Pancreas (tissue), 8 donors: Measurements from ENCODE around the gene F11R. TPM values are rescaled to one million over a fixed set of nuclear protein-coding genes. Genes with fewer than 3 reads are reported as not detected.

Experiments used
- polyA plus RNA-seq, 2 donors: library from polyadenylated mRNA; stranded (reverse); fragments of 200-250 nt; gene quantifications; one replicate each; pipeline ENCODE4 v1.2.3, GENCODE V29; 2013
- total RNA-seq, 6 donors: library from RNA; stranded (reverse); fragmentation: NEBNext Ultra II Directional in 4 of 6; extraction: Animal tissue kit (Norgen Biotek cat#: 25700) in 4 of 6; gene quantifications; one replicate each; pipeline versions ENCODE4 v1.2.1 to v1.2.4, GENCODE V29; 2021 to 2023
- donor health status: healthy with polysubstance abuse.
- donor health status: DM: no; HTN: no; CAD: no; lungs with moderate emphysema.
- donor health status: DM: no; HTN: no; CAD: no.
- donor health status: Bipolar disorder and iron deficiency.
- donor health status: DM: yes; HTN: yes; CAD: no.
- donor health status: DM: no; HTN: no; CAD: no.
- donor health status: DM: no; HTN: no; CAD: no.
- donor health status: DM: yes; HTN: yes; CAD: no.

Gene F11R
- total and polyA plus RNA-seq, 8 donors, result 22.7 to 59.5 (median 36.9) TPM

Other genes starting within 250 kb of the F11R start
- under 1 TPM; 0.14 to 0.55 (median 0.36) TPM for gene LY9, start 225.0 kb downstream of the F11R start, total RNA-seq
- under 1 TPM in 1 of 2 donors, not detected in 1; 0.05 TPM for gene LY9, start 225.0 kb downstream of the F11R start, polyA plus RNA-seq
- gene CD244, start 158.3 kb downstream of the F11R start, total RNA-seq, result under 1 TPM in 5 of 6 donors, not detected in 1; 0.06 to 0.79 (median 0.14) TPM
- under 1 TPM in 1 of 2 donors, not detected in 1; 0.07 TPM for gene CD244, start 158.3 kb downstream of the F11R start, polyA plus RNA-seq
- under 1 TPM in 4 of 6 donors, not detected in 2; 0.19 to 0.51 (median 0.27) TPM for gene ITLN1, start 136.0 kb downstream of the F11R start, total RNA-seq
- gene ITLN1, start 136.0 kb downstream of the F11R start, polyA plus RNA-seq, result 10 to 100 TPM in 1 of 2 donors, under 1 TPM in 1; 0.12 to 15.1 TPM
- not detected for gene ITLN2, start 66.3 kb downstream of the F11R start, total RNA-seq
- under 1 TPM in 1 of 2 donors, not detected in 1; 0.19 TPM for gene ITLN2, start 66.3 kb downstream of the F11R start, polyA plus RNA-seq
- gene TSTD1, start 17.8 kb upstream of the F11R start, total RNA-seq, result 10 to 100 TPM; 24.8 to 43.8 (median 32.1) TPM
- 100 to 1,000 TPM in 1 of 2 donors, 10 to 100 TPM in 1; 69.0 to 131 TPM for gene TSTD1, start 17.8 kb upstream of the F11R start, polyA plus RNA-seq
- 10 to 100 TPM; 15.8 to 33.2 (median 21.7) TPM for gene USF1, start 24.8 kb upstream of the F11R start, total RNA-seq
- gene USF1, start 24.8 kb upstream of the F11R start, polyA plus RNA-seq, result 100 to 1,000 TPM in 1 of 2 donors, 10 to 100 TPM in 1; 89.4 to 118 TPM
- 1 to 10 TPM in 4 of 6 donors, under 1 TPM in 2; 0.43 to 9.1 (median 1.9) TPM for gene ARHGAP30, start 48.7 kb upstream of the F11R start, total RNA-seq
- gene ARHGAP30, start 48.7 kb upstream of the F11R start, polyA plus RNA-seq, result 1 to 10 TPM in 1 of 2 donors, under 1 TPM in 1; 0.70 to 2.0 TPM
- 1 to 10 TPM; 1.7 to 9.3 (median 3.5) TPM for gene NECTIN4, start 68.4 kb upstream of the F11R start, total RNA-seq
- gene NECTIN4, start 68.4 kb upstream of the F11R start, polyA plus RNA-seq, result 1 to 10 TPM; 2.1 to 2.7 TPM
- 1 to 10 TPM; 3.2 to 7.9 (median 6.2) TPM for gene KLHDC9, start 77.2 kb upstream of the F11R start, total RNA-seq
- 10 to 100 TPM in 1 of 2 donors, 1 to 10 TPM in 1; 8.6 to 19.3 TPM for gene KLHDC9, start 77.2 kb upstream of the F11R start, polyA plus RNA-seq
- 10 to 100 TPM in 5 of 6 donors, 1 to 10 TPM in 1; 9.8 to 24.8 (median 18.0) TPM for gene PFDN2, start 96.9 kb upstream of the F11R start, total RNA-seq
- 10 to 100 TPM; 63.8 to 91.6 TPM for gene PFDN2, start 96.9 kb upstream of the F11R start, polyA plus RNA-seq
- gene NIT1, start 97.0 kb upstream of the F11R start, total RNA-seq, result 10 to 100 TPM; 17.9 to 25.1 (median 19.9) TPM
- gene NIT1, start 97.0 kb upstream of the F11R start, polyA plus RNA-seq, result 10 to 100 TPM; 27.7 to 48.4 TPM
- 10 to 100 TPM; 12.4 to 20.8 (median 15.6) TPM for gene DEDD, start 111.5 kb upstream of the F11R start, total RNA-seq
- 10 to 100 TPM; 11.1 to 19.7 TPM for gene DEDD, start 111.5 kb upstream of the F11R start, polyA plus RNA-seq
- gene UFC1, start 132.8 kb upstream of the F11R start, total RNA-seq, result 10 to 100 TPM; 59.5 to 80.7 (median 70.4) TPM
- 100 to 1,000 TPM in 1 of 2 donors, 10 to 100 TPM in 1; 78.4 to 107 TPM for gene UFC1, start 132.8 kb upstream of the F11R start, polyA plus RNA-seq
- gene USP21, start 138.3 kb upstream of the F11R start, total RNA-seq, result 10 to 100 TPM in 3 of 6 donors, 1 to 10 TPM in 3; 7.9 to 18.4 (median 9.5) TPM
- gene USP21, start 138.3 kb upstream of the F11R start, polyA plus RNA-seq, result 10 to 100 TPM; 21.1 to 25.3 TPM
- 10 to 100 TPM in 3 of 6 donors, 1 to 10 TPM in 3; 7.4 to 14.3 (median 10.2) TPM for gene PPOX, start 145.3 kb upstream of the F11R start, total RNA-seq
- gene PPOX, start 145.3 kb upstream of the F11R start, polyA plus RNA-seq, result 10 to 100 TPM; 42.0 to 56.4 TPM
- 10 to 100 TPM; 14.8 to 22.0 (median 19.0) TPM for gene B4GALT3, start 156.4 kb upstream of the F11R start, total RNA-seq
- 10 to 100 TPM; 29.7 to 35.6 TPM for gene B4GALT3, start 156.4 kb upstream of the F11R start, polyA plus RNA-seq
- gene ADAMTS4, start 177.9 kb upstream of the F11R start, total RNA-seq, result 1 to 10 TPM; 2.7 to 6.6 (median 4.8) TPM
- gene ADAMTS4, start 177.9 kb upstream of the F11R start, polyA plus RNA-seq, result 1 to 10 TPM; 3.7 to 3.9 TPM
- 10 to 100 TPM; 26.7 to 44.4 (median 31.1) TPM for gene NDUFS2, start 181.2 kb upstream of the F11R start, total RNA-seq
- 10 to 100 TPM; 29.3 to 56.8 TPM for gene NDUFS2, start 181.2 kb upstream of the F11R start, polyA plus RNA-seq
- gene FCER1G, start 194.1 kb upstream of the F11R start, total RNA-seq, result 10 to 100 TPM in 3 of 6 donors, 1 to 10 TPM in 3; 1.3 to 25.0 (median 6.5) TPM
- 10 to 100 TPM; 12.8 to 16.2 TPM for gene FCER1G, start 194.1 kb upstream of the F11R start, polyA plus RNA-seq
- 1 to 10 TPM in 1 of 6 donors, not detected in 5; 3.2 TPM for gene APOA2, start 202.5 kb upstream of the F11R start, total RNA-seq
- not detected for gene APOA2, start 202.5 kb upstream of the F11R start, polyA plus RNA-seq
- 1 to 10 TPM; 1.4 to 5.6 (median 2.6) TPM for gene TOMM40L, start 204.9 kb upstream of the F11R start, total RNA-seq
- gene TOMM40L, start 204.9 kb upstream of the F11R start, polyA plus RNA-seq, result 1 to 10 TPM; 3.3 to 4.3 TPM
- not detected for gene NR1I3, start 217.1 kb upstream of the F11R start, total RNA-seq
- gene NR1I3, start 217.1 kb upstream of the F11R start, polyA plus RNA-seq, result under 1 TPM in 1 of 2 donors, not detected in 1; 0.15 TPM
- gene PCP4L1, start 237.6 kb upstream of the F11R start, total RNA-seq, result under 1 TPM in 3 of 6 donors, not detected in 3; 0.08 to 0.23 (median 0.13) TPM
- under 1 TPM in 1 of 2 donors, not detected in 1; 0.15 TPM for gene PCP4L1, start 237.6 kb upstream of the F11R start, polyA plus RNA-seq